GM23338 (cell line): Measurements from ENCODE around the gene EFCAB8. TPM values are rescaled to one million over a fixed set of nuclear protein-coding genes. Genes with fewer than 3 reads are reported as not detected.

Source experiments
- ATAC-seq: fragments of 200-7000 bp; cut with Tn5 transposase; 3 replicates; pipeline ENCODE4 v1.9.1; 2020
- DNase-seq: peaks from one replicate; pipeline ENCODE4 v3.0.0-alpha.2; 2015; ENCODE audit warnings: low spot score
- H2AFZ ChIP-seq: fragments of 200-600 bp; sonication (generic); 2 replicates; pipeline ENCODE4 v1.8.0; 2016; ENCODE audit warnings: antibody characterized with exemption, mild to moderate bottlenecking, moderate library complexity
- H3F3A ChIP-seq: fragments of 200-600 bp; sonication (generic); replicated peaks from 2 replicates; pipeline ENCODE4 v1.8.0; 2017; ENCODE audit warnings: antibody characterized with exemption, mixed run types, low read depth
- H3K27ac ChIP-seq: fragments of 200-600 bp; sonication (generic); 2 replicates; pipeline ENCODE4 v1.6.1; 2016; ENCODE audit warnings: low read depth
- H3K27me3 ChIP-seq: fragments of 200-600 bp; sonication (generic); 2 replicates; pipeline ENCODE4 v1.8.0; 2016; ENCODE audit warnings: mild to moderate bottlenecking, mixed run types, moderate library complexity; ENCODE audit not compliant: insufficient read depth
- H3K36me3 ChIP-seq: fragments of 200-600 bp; sonication (generic); 2 replicates; pipeline ENCODE4 v1.8.0; 2016; ENCODE audit warnings: mild to moderate bottlenecking; ENCODE audit not compliant: insufficient read depth
- H3K4me1 ChIP-seq: fragments of 200-600 bp; sonication (generic); 2 replicates; pipeline ENCODE4 v1.8.0; 2016; ENCODE audit warnings: mild to moderate bottlenecking, moderate library complexity; ENCODE audit not compliant: insufficient read depth
- H3K4me2 ChIP-seq: fragments of 200-600 bp; sonication (generic); 2 replicates; pipeline ENCODE4 v1.7.1; 2017; ENCODE audit warnings: mixed run types
- H3K4me3 ChIP-seq: fragments of 200-600 bp; sonication (generic); 2 replicates; pipeline ENCODE4 v1.6.1; 2016; ENCODE audit warnings: mixed run types
- H3K79me2 ChIP-seq: fragments of 200-600 bp; sonication (generic); replicated peaks from 2 replicates; pipeline ENCODE4 v1.8.0; 2017; ENCODE audit warnings: mild to moderate bottlenecking; ENCODE audit not compliant: insufficient read depth
- H3K9me2 ChIP-seq: fragments of 200-600 bp; sonication (generic); 2 replicates; pipeline ENCODE4 v1.8.0; 2017; ENCODE audit not compliant: insufficient read depth
- H4K20me1 ChIP-seq: fragments of 200-600 bp; sonication (generic); replicated peaks from 2 replicates; pipeline ENCODE4 v1.8.0; 2017; ENCODE audit warnings: mild to moderate bottlenecking; ENCODE audit not compliant: insufficient read depth
- H3K27ac Mint-ChIP-seq: 2 replicates; pipeline ENCODE4 v1.8.0; 2020; ENCODE audit warnings: inconsistent platforms, mild to moderate bottlenecking, moderate library complexity, mixed read lengths
- H3K27me3 Mint-ChIP-seq: 3 replicates; pipeline ENCODE4 v1.8.0; 2022; ENCODE audit warnings: low read depth, mild to moderate bottlenecking, moderate library complexity, mixed read lengths, inconsistent platforms; ENCODE audit not compliant: insufficient read depth, poor library complexity
- H3K36me3 Mint-ChIP-seq: 3 replicates; pipeline ENCODE4 v1.8.0; 2021; ENCODE audit warnings: low read depth, mild to moderate bottlenecking, inconsistent platforms, moderate library complexity, mixed read lengths
- H3K4me1 Mint-ChIP-seq: 3 replicates; pipeline ENCODE4 v1.8.0; 2020; ENCODE audit warnings: mild to moderate bottlenecking, inconsistent platforms, mixed read lengths
- H3K4me3 Mint-ChIP-seq: 3 replicates; pipeline ENCODE4 v1.8.0; 2021; ENCODE audit warnings: moderate library complexity, mild to moderate bottlenecking, inconsistent platforms, mixed read lengths
- H3K9me3 Mint-ChIP-seq: 3 replicates; pipeline ENCODE4 v1.8.0; 2020; ENCODE audit warnings: moderate library complexity, mild to moderate bottlenecking, inconsistent platforms, mixed read lengths
- CREB1 ChIP-seq: fragments of 250-450 bp; sonication (Bioruptor Pico); IDR thresholded peaks from 2 replicates; pipeline ENCODE4 v1.5.0; 2020; ENCODE audit warnings: low read depth, mild to moderate bottlenecking, moderate library complexity
- JUNB ChIP-seq: IDR thresholded peaks from one replicate; pipeline ENCODE4 v1.6.1; 2016; ENCODE audit warnings: antibody characterized with exemption; ENCODE audit not compliant: unreplicated experiment
- POLR2AphosphoS5 ChIP-seq: IDR thresholded peaks from 2 replicates; pipeline ENCODE4 v1.6.1; 2016; ENCODE audit warnings: antibody characterized with exemption, low read depth
- STAT1 ChIP-seq: IDR thresholded peaks from one replicate; pipeline ENCODE4 v1.6.1; 2016; ENCODE audit warnings: antibody characterized with exemption; ENCODE audit not compliant: unreplicated experiment
- ZNF114 ChIP-seq: fragments of 250-450 bp; sonication (Bioruptor Pico); IDR thresholded peaks from 2 replicates; pipeline ENCODE4 v1.5.0; 2020; ENCODE audit warnings: mild to moderate bottlenecking, moderate library complexity
- ZNF331 ChIP-seq: fragments of 250-450 bp; sonication (Bioruptor Pico); IDR thresholded peaks from 2 replicates; pipeline ENCODE4 v1.5.0; 2020; ENCODE audit warnings: low read depth, mild to moderate bottlenecking, moderate library complexity
- polyA plus RNA-seq: library from polyadenylated mRNA; unstranded; fragments of >200 nt; fragmentation: Nextera tagmentation; extraction: Ambion mirVana; gene quantifications from 2 replicates; pipeline ENCODE4 v1.2.1, GENCODE V29; 2016
- total RNA-seq: library from RNA; depleted of rRNA; stranded (reverse); fragments of >200 nt; shearing (Covaris generic); gene quantifications from 2 replicates; pipeline ENCODE4 v1.2.3, GENCODE V29; 2014
- TF ChIP-seq, protein P1 (sequence below): IDR thresholded peaks from one replicate; pipeline ENCODE4 v1.6.1; 2018; ENCODE audit warnings: antibody characterized with exemption; ENCODE audit not compliant: unreplicated experiment
- TF ChIP-seq, protein P2 (sequence below): IDR thresholded peaks from 2 replicates; pipeline ENCODE4 v1.6.1; 2016; ENCODE audit warnings: antibody characterized with exemption
- TF ChIP-seq, protein P3 (sequence below): fragments of 250-450 bp; sonication (Bioruptor Pico); IDR thresholded peaks from 2 replicates; pipeline ENCODE4 v1.5.0; 2020; ENCODE audit warnings: mild to moderate bottlenecking, moderate library complexity

EFCAB8 gene
- total and polyA plus RNA-seq, 2 experiments from 2014 or later: 0.35 TPM; not detected in 1

DNA sequence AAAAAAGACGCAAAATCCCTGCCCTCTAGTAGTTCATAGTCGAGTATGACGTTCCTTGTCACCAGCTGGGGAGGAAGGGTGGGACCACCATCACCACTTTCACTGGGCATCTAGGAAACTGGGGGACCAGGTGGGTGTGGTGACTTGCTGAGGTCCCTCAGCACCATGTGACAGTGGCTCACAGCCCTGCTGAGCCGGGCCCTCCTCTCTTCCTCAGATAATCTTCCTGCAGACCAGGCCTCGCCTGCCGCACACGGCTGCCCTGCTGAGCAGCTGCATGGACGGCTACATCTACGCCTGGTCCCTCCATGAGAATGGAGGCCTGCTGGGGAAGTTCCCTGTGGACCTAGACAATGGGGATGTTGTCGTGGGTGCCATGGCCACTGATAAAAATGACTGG, 71.5 kb downstream of the EFCAB8 start (continued):
- TF ChIP-seq ZNF114 (CRISPR knock-in tag) (no peak), STAT1 (no peak), ZNF331 (CRISPR knock-in tag) (no peak)
- TF ChIP-seq, protein P1, sequence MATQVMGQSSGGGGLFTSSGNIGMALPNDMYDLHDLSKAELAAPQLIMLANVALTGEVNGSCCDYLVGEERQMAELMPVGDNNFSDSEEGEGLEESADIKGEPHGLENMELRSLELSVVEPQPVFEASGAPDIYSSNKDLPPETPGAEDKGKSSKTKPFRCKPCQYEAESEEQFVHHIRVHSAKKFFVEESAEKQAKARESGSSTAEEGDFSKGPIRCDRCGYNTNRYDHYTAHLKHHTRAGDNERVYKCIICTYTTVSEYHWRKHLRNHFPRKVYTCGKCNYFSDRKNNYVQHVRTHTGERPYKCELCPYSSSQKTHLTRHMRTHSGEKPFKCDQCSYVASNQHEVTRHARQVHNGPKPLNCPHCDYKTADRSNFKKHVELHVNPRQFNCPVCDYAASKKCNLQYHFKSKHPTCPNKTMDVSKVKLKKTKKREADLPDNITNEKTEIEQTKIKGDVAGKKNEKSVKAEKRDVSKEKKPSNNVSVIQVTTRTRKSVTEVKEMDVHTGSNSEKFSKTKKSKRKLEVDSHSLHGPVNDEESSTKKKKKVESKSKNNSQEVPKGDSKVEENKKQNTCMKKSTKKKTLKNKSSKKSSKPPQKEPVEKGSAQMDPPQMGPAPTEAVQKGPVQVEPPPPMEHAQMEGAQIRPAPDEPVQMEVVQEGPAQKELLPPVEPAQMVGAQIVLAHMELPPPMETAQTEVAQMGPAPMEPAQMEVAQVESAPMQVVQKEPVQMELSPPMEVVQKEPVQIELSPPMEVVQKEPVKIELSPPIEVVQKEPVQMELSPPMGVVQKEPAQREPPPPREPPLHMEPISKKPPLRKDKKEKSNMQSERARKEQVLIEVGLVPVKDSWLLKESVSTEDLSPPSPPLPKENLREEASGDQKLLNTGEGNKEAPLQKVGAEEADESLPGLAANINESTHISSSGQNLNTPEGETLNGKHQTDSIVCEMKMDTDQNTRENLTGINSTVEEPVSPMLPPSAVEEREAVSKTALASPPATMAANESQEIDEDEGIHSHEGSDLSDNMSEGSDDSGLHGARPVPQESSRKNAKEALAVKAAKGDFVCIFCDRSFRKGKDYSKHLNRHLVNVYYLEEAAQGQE: no peak
- TF ChIP-seq, protein P2, sequence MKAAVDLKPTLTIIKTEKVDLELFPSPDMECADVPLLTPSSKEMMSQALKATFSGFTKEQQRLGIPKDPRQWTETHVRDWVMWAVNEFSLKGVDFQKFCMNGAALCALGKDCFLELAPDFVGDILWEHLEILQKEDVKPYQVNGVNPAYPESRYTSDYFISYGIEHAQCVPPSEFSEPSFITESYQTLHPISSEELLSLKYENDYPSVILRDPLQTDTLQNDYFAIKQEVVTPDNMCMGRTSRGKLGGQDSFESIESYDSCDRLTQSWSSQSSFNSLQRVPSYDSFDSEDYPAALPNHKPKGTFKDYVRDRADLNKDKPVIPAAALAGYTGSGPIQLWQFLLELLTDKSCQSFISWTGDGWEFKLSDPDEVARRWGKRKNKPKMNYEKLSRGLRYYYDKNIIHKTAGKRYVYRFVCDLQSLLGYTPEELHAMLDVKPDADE: no peak

DNA sequence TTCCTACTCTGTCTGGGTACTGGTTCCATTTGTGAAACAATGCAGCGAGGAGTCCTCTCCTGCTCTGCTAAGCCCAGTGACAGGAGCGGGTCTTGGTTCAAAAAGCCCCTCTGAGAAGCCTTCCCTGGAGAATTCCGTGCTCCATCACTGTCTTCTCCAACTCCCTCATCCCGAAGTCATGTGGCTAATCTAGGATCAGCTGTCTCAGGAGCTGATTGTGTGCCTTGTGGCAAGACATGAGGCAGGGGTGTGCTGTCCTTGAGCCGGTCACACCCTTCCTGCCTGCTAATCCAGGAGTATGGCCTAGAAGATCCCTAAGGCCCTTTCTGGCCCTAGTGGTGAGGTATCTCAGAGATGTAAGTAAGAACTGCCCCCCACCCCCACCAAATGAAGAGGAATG, 72.0 kb downstream of the EFCAB8 start:
- H3K27ac Mint-ChIP-seq: no peak overlapping the region
- H3K4me2 ChIP-seq: no peak overlapping the region
- H2AFZ ChIP-seq: no peak overlapping the region
- H3K9me3 Mint-ChIP-seq: no peaks in the 10 kb centered on the region
- peaks cover 2% of the 10 kb centered on the region for H3K27me3 Mint-ChIP-seq
- no peak overlapping the region for H3K27ac ChIP-seq
- no peak overlapping the region for H3K4me3 ChIP-seq
- H3K36me3 Mint-ChIP-seq: no peaks in the 10 kb centered on the region
- no peaks in the 10 kb centered on the region for H3K79me2 ChIP-seq
- H3K9me2 ChIP-seq: no peaks in the 10 kb centered on the region
- peaks cover 3% of the 10 kb centered on the region; the same call in 1 of the 3 replicates for H3K4me1 Mint-ChIP-seq
- ATAC-seq: no peak
- no peaks in the 10 kb centered on the region for H3K4me1 ChIP-seq
- no peaks in the 10 kb centered on the region for H4K20me1 ChIP-seq
- no peaks in the 10 kb centered on the region for H3K36me3 ChIP-seq
- no peaks in the 10 kb centered on the region for H3F3A ChIP-seq
- H3K4me3 Mint-ChIP-seq: no peak overlapping the region
- no peak for DNase-seq
- no peaks in the 10 kb centered on the region for H3K27me3 ChIP-seq
- no peak for TF ChIP-seq POLR2AphosphoS5
- TF ChIP-seq, protein P2: no peak
- TF ChIP-seq JUNB: no peak
- no peak for TF ChIP-seq STAT1
- no peak for TF ChIP-seq ZNF331 (CRISPR knock-in tag)
- TF ChIP-seq, protein P1: no peak
- TF ChIP-seq, protein P3, sequence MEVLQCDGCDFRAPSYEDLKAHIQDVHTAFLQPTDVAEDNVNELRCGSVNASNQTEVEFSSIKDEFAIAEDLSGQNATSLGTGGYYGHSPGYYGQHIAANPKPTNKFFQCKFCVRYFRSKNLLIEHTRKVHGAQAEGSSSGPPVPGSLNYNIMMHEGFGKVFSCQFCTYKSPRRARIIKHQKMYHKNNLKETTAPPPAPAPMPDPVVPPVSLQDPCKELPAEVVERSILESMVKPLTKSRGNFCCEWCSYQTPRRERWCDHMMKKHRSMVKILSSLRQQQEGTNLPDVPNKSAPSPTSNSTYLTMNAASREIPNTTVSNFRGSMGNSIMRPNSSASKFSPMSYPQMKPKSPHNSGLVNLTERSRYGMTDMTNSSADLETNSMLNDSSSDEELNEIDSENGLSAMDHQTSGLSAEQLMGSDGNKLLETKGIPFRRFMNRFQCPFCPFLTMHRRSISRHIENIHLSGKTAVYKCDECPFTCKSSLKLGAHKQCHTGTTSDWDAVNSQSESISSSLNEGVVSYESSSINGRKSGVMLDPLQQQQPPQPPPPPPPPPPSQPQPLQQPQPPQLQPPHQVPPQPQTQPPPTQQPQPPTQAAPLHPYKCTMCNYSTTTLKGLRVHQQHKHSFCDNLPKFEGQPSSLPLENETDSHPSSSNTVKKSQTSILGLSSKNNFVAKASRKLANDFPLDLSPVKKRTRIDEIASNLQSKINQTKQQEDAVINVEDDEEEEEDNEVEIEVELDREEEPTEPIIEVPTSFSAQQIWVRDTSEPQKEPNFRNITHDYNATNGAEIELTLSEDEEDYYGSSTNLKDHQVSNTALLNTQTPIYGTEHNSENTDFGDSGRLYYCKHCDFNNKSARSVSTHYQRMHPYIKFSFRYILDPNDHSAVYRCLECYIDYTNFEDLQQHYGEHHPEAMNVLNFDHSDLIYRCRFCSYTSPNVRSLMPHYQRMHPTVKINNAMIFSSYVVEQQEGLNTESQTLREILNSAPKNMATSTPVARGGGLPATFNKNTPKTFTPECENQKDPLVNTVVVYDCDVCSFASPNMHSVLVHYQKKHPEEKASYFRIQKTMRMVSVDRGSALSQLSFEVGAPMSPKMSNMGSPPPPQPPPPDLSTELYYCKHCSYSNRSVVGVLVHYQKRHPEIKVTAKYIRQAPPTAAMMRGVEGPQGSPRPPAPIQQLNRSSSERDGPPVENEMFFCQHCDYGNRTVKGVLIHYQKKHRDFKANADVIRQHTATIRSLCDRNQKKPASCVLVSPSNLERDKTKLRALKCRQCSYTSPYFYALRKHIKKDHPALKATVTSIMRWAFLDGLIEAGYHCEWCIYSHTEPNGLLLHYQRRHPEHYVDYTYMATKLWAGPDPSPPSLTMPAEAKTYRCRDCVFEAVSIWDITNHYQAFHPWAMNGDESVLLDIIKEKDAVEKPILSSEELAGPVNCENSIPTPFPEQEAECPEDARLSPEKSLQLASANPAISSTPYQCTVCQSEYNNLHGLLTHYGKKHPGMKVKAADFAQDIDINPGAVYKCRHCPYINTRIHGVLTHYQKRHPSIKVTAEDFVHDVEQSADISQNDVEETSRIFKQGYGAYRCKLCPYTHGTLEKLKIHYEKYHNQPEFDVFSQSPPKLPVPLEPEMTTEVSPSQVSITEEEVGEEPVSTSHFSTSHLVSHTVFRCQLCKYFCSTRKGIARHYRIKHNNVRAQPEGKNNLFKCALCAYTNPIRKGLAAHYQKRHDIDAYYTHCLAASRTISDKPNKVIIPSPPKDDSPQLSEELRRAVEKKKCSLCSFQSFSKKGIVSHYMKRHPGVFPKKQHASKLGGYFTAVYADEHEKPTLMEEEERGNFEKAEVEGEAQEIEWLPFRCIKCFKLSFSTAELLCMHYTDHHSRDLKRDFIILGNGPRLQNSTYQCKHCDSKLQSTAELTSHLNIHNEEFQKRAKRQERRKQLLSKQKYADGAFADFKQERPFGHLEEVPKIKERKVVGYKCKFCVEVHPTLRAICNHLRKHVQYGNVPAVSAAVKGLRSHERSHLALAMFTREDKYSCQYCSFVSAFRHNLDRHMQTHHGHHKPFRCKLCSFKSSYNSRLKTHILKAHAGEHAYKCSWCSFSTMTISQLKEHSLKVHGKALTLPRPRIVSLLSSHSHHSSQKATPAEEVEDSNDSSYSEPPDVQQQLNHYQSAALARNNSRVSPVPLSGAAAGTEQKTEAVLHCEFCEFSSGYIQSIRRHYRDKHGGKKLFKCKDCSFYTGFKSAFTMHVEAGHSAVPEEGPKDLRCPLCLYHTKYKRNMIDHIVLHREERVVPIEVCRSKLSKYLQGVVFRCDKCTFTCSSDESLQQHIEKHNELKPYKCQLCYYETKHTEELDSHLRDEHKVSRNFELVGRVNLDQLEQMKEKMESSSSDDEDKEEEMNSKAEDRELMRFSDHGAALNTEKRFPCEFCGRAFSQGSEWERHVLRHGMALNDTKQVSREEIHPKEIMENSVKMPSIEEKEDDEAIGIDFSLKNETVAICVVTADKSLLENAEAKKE (CRISPR knock-in tag): no peak
- TF ChIP-seq CREB1 (CRISPR knock-in tag): no peak
